GM15510 (cell line): ENCODE measurements around the gene EXOC3L2.

Experiments
- POLR2A ChIP-seq: IDR thresholded peaks from 3 replicates; pipeline ENCODE4 v1.6.1; 2011; ENCODE audit warnings: borderline replicate concordance; ENCODE audit not compliant: insufficient read length; ENCODE audit errors: extremely low read depth

The EXOC3L2 gene

DNA sequence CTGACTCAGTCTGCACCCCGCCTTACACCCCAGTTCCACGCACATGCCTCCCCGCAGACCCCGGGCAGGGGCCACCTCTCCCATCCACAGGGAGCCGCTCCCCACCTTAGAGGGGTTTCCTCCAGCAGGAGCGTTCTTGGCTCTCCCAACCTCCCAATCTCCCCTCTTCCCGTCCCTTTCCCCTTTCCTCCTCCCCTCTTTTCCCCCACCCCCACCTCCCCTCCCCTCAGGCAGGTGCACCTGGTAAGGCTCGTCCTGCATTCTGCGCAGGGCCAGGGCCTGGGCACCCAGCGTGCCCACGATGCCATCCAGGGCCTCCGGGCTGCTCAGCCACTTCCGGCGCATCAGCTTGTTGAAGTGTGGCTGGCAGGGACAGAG lies 27.3 kb downstream of the EXOC3L2 start:
- TF ChIP-seq POLR2A, result no peak

DNA sequence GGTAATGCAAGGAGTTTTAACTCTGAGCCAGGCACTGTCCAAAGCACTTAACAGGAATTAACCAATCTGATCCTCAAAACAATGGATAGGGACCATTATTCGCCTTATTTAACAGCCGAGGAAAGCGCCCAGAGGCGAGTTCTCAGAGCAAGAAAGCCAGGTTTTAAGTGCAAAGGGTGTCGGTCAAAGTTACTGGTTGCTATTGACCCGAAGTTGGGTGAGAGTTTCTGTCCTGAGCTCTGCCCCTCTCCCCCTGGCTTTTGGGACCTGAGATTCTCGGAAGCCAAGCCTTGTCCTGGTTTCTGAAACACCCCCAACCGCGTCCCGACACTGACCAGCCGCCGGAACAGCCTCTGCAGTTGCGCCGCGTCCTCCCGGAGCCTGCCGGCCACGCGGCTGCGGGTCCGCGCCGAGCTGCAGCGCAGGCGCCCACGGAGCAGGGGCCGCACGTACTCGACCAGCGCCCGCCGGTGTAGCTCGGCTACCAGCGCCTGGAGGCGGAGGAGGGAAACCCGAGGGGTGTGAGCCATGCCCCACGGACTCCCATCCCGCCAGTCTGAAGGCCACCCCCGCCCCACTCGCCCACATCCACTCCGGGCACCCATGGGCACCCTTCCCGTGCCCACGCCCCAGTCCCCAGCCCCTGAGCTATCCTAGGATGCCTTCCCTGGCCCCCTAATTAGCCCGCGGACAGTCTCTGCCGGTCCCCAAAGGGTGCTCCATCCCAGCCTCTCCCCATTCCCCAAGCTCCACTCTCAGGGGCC lies 27.8 kb downstream of the EXOC3L2 start:
- no peak for TF ChIP-seq POLR2A

DNA sequence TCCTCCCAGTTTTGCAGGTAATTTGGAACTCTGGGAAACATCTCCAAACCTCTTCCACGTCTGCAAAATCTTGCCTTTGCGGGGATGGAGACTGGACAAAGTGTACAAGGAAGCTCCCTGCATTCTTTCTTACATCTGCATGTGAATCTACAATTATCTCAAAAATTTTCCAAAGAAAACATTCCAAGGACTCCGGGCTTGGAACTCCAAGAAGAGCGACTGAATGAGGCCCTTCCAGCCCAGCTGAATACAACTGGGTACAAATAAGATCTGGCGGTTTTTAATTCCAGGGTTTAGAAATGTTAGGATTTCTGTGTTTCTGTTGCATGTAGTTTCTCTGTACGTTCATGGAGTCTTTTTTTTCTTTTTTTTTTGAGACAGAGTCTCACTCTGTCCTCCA lies 28.5 kb downstream of the EXOC3L2 start:
- no peak for TF ChIP-seq POLR2A

DNA sequence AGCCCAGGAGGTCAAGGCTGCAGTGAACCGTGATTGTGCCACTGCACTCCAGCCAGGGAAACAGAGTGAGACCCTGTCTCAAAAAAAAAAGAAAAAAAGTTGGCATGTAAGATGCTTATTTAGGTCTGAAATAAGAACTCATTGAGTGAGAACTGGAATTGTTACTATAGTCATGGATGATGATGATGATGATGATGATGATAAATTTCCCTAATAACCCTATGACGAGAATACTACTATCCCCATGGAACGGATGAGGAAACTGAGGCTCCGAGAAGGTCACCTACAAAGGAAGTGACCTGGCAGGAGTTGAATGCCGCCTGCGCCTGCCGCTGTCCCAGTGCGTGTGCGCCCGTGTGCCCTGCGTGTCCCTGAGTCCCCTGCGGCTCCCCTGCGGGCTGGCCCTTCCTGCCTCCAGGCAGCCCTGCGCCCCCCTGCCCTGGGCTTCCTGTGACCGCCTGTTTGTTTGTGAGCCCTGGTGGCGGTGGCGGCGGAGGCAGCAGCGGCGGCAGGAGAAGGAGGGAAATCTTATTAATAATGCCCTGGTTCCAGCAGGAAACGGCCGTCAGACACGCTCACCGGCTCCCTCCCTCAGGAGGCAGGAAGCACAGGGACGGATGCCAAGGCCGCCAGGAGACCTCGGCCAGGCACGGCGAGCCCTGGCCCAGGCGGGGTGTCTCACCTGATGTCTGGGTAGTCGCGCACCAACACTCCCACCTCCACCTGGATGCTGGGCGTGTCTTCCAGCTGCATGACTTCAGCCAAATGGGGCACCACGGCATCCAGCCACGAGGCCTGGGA lies 29.6 kb downstream of the EXOC3L2 start:
- TF ChIP-seq POLR2A, result no peak

DNA sequence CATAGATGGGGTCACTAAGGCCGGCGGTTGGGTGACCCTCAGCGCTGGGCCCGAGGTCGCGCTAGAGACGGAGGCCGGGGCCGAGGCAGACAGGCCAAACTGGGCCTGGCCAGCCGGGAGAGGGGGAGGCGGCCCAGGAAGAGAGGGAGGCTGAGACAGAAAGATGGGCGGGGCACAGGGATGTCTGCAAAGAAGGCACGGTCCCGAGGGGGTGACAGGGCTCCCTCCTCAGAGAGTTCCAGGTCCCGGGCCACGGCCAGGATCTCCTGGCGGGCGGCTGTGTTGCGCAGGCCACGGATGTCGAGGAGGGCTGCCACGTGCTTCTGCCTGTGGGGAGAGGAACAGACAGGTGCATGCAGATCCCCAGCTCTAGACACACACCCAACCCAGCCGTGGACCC lies 32.2 kb downstream of the EXOC3L2 start:
- TF ChIP-seq POLR2A, result no peak

DNA sequence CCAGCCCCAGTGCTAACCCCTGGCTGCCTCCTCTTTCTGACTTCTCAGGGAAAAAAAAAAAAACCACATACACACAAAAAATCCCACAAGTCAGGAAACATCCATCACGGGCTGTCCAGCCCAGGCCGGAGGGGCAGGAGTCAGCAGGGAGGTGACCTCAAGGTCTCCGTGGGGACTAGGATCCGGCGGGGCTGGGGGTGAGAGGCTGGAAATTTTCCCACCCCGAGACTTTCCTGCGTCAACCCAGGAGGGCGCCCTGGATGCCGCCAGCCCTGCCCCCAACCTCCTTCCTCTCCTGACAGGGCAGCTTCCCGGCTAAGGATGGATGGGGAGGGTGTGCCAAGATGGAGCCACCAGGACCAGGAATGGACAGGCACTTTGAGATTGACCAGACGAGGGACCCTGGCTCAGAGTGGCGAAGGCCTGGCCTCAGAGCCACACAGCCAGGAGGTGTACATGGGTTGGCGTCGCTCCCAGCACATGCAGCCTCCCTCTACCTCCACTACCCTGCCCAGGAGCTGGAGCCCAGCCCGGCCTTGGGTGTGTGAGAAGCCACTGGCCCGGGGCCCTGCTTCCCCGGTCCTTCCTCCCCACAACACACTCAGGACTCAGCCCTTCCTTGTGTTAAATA lies 33.3 kb downstream of the EXOC3L2 start:
- no peak for TF ChIP-seq POLR2A

DNA sequence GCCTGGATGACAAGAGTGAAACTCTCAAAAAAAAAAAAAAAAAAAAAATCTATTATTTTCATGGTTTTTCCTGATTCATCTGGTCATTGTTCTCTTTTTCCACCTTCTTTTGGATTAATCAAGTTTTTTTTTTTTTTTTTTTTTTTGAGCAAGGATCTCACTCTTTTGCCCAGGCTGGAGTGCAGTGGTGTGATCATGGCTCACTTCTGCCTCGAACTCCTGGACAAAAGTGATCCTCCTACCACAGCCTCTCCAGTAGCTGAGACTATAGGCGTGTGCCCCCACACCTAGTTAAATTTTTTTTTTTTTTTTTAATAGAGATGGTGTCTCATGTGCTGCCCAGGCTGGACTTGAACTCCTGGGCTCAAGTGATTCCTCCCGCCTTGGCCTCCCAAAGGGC lies 38.9 kb downstream of the EXOC3L2 start:
- no peak for TF ChIP-seq POLR2A

DNA sequence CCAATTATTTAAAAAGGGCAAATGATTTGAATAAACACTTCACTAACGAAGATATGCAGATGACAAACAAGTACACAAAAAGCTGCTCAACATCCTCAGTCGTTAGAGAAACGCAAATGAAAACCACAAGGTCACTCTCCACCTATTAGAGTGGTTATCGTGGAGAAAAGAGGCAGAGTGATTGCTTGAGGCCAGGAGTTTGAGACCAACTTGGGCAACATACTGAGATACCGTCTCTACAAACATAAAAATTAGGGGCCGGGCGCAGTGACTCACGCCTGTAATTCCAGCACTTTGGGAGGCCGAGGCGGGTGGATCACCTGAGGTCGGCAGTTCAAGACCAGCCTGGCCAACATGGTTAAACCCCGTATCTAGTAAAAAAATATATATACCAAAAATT lies 39.4 kb downstream of the EXOC3L2 start:
- no peak for TF ChIP-seq POLR2A

DNA sequence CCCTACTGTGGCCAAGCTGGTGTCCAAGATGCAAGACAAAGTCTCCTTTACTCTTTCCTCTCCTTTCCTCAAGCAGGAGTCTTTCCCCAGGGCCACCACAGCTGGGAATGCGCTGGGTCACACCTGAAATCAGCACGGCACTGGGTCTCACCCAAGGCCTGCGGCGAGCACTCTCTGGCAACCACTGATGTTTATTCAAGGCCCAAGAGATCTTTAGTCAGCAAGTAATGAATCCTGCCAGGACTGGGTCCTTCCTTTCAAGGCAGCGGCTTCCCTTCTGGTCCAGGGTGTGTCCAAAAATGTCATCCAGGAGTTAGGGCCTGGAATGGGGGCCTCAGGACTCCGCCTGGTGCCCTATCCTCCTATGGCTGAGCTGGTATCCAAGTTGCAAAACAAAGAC lies 42.6 kb downstream of the EXOC3L2 start:
- no peak for TF ChIP-seq POLR2A

DNA sequence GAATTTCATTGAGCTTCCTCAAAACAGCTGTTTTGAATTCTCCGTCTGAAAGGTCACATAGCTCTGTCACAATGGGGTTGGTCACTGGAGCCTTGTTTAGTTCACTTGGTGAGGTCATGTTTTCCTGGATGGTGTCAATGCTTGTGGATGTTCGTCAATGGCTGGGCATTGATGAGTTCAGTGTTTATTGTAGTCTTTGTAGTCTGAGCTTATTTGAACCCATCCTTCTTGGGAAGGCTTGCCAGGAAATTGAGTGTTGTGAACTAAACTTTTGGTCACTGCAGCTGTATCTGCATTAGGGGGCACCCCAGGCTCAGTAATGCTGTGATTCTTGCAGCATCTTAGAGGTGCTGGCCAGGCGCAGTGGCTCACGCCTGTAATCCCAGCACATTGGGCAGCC lies 44.6 kb downstream of the EXOC3L2 start:
- TF ChIP-seq POLR2A, result no peak

DNA sequence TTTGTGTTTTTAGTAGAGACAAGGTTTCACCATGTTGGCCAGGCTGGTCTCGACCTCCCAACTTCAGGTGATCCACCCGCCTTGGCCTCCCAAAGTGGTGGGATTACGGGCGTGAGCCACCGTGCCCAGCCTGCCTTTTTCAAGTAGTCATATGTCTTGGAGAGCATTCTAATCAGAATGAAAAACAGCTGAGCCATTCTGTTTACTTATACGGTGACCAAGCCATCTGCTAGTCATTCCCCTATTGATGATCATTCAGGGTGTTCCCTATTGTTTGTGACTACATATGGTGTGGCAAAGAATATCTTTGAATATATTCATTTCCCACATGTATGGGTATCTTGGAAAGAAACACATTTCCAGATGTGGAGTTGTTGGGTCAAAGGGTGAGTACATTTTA lies 49.4 kb downstream of the EXOC3L2 start:
- TF ChIP-seq POLR2A, result no peak

DNA sequence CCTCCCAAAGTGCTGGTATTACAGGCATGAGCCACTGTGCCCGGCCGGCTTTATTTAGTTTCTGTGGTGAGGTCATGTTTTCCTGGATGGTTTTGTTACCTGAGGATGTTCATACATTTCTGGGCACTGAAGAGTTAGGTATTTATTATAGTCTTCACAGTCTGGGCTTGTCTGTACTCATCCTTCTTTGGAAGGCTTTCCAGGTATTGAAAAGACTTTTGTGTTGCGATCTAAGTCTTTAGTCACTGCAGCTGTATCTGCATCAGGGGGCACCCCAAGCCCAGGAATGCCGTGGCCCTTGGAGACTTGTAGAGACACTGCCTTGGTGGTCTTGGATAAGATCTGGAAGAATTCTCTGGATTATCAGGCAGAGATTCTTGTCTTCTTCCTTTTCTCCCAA lies 53.8 kb downstream of the EXOC3L2 start:
- TF ChIP-seq POLR2A, result no peak

DNA sequence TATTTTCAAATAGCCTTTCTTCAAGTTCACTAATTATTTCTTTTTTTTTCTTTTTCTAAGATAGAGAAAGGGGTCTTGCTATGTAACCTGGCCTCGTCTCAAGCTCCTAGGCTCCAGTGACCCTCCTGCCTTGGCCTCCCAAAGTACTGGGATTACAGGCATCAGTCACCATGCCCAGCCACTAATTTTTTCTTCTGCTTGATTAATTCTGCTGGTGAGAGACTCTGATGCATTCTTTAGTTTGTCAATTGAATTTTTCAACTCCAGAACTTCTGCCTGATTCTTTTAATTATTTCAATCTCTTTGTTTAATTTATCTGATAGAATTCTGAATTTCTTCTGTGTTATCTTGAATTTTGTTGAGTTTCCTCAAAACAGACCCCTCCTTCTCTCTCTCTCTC lies 55.2 kb downstream of the EXOC3L2 start:
- TF ChIP-seq POLR2A, result no peak

DNA sequence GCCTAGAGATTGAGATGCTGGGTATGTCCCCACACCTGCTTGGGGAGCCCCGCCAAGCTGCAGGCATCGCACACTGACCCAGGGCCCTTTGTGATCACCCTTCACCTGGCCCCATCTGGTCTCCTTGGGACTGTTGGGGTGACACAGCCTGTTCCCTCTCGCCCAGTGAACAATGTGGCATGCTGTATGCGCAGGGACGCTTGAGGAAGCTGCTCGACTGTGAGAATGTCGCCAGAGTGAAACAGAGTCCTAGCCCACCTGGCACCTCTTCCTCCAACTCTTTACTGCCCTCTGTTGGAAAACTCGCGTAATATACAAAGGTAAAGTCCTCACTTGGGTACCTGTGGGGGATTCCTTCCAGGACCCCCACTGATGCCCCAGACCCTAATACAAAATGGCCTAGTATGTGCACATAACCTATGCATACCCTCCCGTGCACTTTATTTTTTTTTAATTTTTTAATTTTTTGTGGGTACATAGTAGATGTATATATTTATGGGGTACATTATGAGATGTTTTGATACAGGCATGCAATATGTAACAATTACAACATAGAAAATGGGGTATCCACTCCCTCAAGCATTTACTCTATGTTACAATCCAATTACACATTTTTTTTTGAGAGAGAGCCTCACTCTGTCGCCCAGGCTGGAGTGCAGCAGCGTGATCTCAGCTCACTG lies 57.6 kb downstream of the EXOC3L2 start:
- TF ChIP-seq POLR2A, result no peak
